Measurements from ENCODE around the gene TRAF2.

Gene TRAF2

GRCh38 chr9:136937186-136938001 lies 51.1 kb downstream of the TRAF2 start:
- no peak overlapping the region for H3K4me3 ChIP-seq (ENCODE audit: low read length)
- H3K27me3 ChIP-seq (ENCODE audit: insufficient read depth, low read length) = no peaks in the 10 kb centered on the region
- no peaks in the 10 kb centered on the region for H3K4me1 ChIP-seq (ENCODE audit: insufficient read depth, low read length)
- 96% methylated on average over 15 of the region's 15 CpGs for WGBS
- peaks cover 35% of the 10 kb centered on the region for H3K36me3 ChIP-seq (ENCODE audit: insufficient read depth, low read length)
- H3K27ac ChIP-seq (ENCODE audit: low read depth, low read length) = no peak overlapping the region
- no peak overlapping the region for H3K9ac ChIP-seq (ENCODE audit: low read depth, low read length)
- H3K9me3 ChIP-seq (ENCODE audit: insufficient read depth, low read depth, low read length) = no peaks in the 10 kb centered on the region

- 95% methylated on average over 28 of the region's 28 CpGs for WGBS
- Histone ChIP-seq H3K9me3 (ENCODE audit: insufficient read depth, low read depth, low read length) (no peaks in the 10 kb centered on the region), H3K27me3 (ENCODE audit: insufficient read depth, low read length) (no peaks in the 10 kb centered on the region), H3K4me1 (ENCODE audit: insufficient read depth, low read length) (no peaks in the 10 kb centered on the region), H3K9ac (ENCODE audit: low read depth, low read length) (no peak overlapping the region), H3K27ac (ENCODE audit: low read depth, low read length) (no peak overlapping the region), H3K36me3 (ENCODE audit: insufficient read depth, low read length) (peaks cover 40% of the 10 kb centered on the region), H3K4me3 (ENCODE audit: low read length) (no peak overlapping the region)
Observed at GRCh38 chr9:136939431-136939995, 53.2 kb downstream of the TRAF2 start.

DNA sequence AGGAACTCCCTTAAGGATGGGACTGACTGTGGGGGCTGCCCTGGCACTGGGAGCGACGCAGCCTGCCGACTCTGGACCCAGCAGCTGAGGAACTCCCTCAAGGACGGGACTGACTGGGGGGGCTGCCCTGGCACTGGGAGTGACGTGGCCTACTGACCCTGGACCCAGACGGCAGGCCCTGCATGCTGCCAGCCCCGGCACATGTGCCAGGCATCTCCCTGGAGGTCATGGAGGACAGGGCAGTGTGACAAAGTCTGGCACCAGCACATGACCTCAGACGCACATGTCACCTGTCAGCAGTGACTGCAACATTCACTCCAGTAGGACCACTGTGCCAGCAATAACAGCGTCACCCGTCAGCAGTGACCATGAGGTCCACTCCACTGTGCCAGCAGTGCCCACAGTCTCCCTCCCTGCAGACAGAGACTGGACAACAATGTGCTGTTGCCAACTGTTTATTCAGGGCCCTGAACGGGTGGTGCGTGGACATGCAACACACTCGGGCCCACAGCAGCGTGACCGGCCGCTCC lies 53.7 kb downstream of the TRAF2 start:
- Histone ChIP-seq H3K36me3 (ENCODE audit: insufficient read depth, low read length) (peaks cover 40% of the 10 kb centered on the region), H3K9me3 (ENCODE audit: insufficient read depth, low read depth, low read length) (no peaks in the 10 kb centered on the region), H3K9ac (ENCODE audit: low read depth, low read length) (no peak overlapping the region), H3K4me3 (ENCODE audit: low read length) (no peak overlapping the region), H3K27ac (ENCODE audit: low read depth, low read length) (no peak overlapping the region), H3K4me1 (ENCODE audit: insufficient read depth, low read length) (no peaks in the 10 kb centered on the region), H3K27me3 (ENCODE audit: insufficient read depth, low read length) (no peaks in the 10 kb centered on the region)
- WGBS = 96% methylated on average over 16 of the region's 16 CpGs

- 96% methylated on average over 42 of the region's 42 CpGs for WGBS
- Histone ChIP-seq H3K27me3 (ENCODE audit: insufficient read depth, low read length) (no peaks in the 10 kb centered on the region), H3K4me3 (ENCODE audit: low read length) (no peak overlapping the region), H3K27ac (ENCODE audit: low read depth, low read length) (no peak overlapping the region), H3K9ac (ENCODE audit: low read depth, low read length) (no peak overlapping the region), H3K9me3 (ENCODE audit: insufficient read depth, low read depth, low read length) (no peaks in the 10 kb centered on the region), H3K36me3 (ENCODE audit: insufficient read depth, low read length) (peaks cover 40% of the 10 kb centered on the region), H3K4me1 (ENCODE audit: insufficient read depth, low read length) (no peaks in the 10 kb centered on the region)
Observed at GRCh38 chr9:136940526-136941230, 54.4 kb downstream of the TRAF2 start.

DNA sequence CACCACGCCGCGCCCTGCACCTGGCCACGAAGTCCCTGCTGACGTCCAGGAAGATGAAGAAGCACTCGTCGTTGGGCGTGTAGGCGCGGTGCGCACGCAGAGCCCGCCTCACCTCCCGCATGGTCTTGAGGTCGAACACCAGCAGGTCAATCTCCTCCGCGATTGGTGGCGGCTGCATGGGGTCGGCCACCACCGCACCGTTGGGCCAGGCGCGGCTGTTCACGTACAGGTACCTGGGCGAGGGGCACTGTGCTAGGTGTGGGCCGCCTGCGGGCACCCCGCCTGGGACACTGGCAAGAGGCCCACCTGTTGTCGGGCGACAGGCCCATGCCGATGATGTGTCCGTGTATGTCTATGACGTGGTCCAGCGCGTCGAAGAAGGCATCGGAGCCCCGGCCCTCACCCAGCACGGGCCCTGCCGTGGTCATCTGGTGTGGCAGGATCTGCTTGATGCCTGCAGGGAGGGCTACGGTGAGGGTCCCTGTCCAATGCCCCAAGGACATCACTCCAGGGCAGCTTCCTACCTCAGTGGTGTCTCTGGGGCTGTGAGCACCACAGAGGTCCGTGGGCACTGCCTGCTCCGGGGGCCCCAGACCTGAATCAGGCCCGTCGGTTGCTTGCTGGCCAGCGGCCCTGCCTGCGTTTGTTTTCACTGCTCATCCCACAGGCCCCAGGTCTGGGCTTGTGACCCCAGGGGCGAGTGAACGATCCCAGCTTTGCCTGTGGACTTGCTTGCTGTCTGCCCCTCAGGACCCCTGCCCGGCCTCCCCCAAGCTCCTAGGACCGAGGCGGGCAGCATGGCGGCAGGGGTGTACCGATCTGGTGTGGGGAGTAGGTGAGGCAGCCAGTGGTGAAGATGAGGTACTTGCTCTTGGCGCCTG lies 55.2 kb downstream of the TRAF2 start:
- Histone ChIP-seq H3K9me3 (ENCODE audit: insufficient read depth, low read depth, low read length) (no peaks in the 10 kb centered on the region), H3K27me3 (ENCODE audit: insufficient read depth, low read length) (no peaks in the 10 kb centered on the region), H3K4me3 (ENCODE audit: low read length) (no peak overlapping the region), H3K36me3 (ENCODE audit: insufficient read depth, low read length) (peaks cover 40% of the 10 kb centered on the region), H3K9ac (ENCODE audit: low read depth, low read length) (no peak overlapping the region), H3K27ac (ENCODE audit: low read depth, low read length) (no peak overlapping the region), H3K4me1 (ENCODE audit: insufficient read depth, low read length) (no peaks in the 10 kb centered on the region)
- WGBS = 96% methylated on average over 55 of the region's 55 CpGs

GRCh38 chr9:136942112-136942880 lies 56.0 kb downstream of the TRAF2 start:
- no peak overlapping the region for H3K9ac ChIP-seq (ENCODE audit: low read depth, low read length)
- no peak overlapping the region for H3K4me3 ChIP-seq (ENCODE audit: low read length)
- H3K9me3 ChIP-seq (ENCODE audit: insufficient read depth, low read depth, low read length) = no peaks in the 10 kb centered on the region
- no peak overlapping the region for H3K27ac ChIP-seq (ENCODE audit: low read depth, low read length)
- H3K36me3 ChIP-seq (ENCODE audit: insufficient read depth, low read length) = peaks cover 40% of the 10 kb centered on the region
- WGBS = 95% methylated on average over 60 of the region's 60 CpGs
- H3K4me1 ChIP-seq (ENCODE audit: insufficient read depth, low read length) = no peaks in the 10 kb centered on the region
- no peaks in the 10 kb centered on the region for H3K27me3 ChIP-seq (ENCODE audit: insufficient read depth, low read length)

GRCh38 chr9:136942881-136943230 lies 56.5 kb downstream of the TRAF2 start:
- Histone ChIP-seq H3K9ac (ENCODE audit: low read depth, low read length) (no peak overlapping the region), H3K9me3 (ENCODE audit: insufficient read depth, low read depth, low read length) (no peaks in the 10 kb centered on the region), H3K4me1 (ENCODE audit: insufficient read depth, low read length) (no peaks in the 10 kb centered on the region; the same call in 1 of the 2 replicates), H3K27ac (ENCODE audit: low read depth, low read length) (no peak overlapping the region), H3K4me3 (ENCODE audit: low read length) (no peak overlapping the region), H3K36me3 (ENCODE audit: insufficient read depth, low read length) (peaks cover 40% of the 10 kb centered on the region), H3K27me3 (ENCODE audit: insufficient read depth, low read length) (no peaks in the 10 kb centered on the region)
- 97% methylated on average over 16 of the region's 16 CpGs for WGBS

DNA sequence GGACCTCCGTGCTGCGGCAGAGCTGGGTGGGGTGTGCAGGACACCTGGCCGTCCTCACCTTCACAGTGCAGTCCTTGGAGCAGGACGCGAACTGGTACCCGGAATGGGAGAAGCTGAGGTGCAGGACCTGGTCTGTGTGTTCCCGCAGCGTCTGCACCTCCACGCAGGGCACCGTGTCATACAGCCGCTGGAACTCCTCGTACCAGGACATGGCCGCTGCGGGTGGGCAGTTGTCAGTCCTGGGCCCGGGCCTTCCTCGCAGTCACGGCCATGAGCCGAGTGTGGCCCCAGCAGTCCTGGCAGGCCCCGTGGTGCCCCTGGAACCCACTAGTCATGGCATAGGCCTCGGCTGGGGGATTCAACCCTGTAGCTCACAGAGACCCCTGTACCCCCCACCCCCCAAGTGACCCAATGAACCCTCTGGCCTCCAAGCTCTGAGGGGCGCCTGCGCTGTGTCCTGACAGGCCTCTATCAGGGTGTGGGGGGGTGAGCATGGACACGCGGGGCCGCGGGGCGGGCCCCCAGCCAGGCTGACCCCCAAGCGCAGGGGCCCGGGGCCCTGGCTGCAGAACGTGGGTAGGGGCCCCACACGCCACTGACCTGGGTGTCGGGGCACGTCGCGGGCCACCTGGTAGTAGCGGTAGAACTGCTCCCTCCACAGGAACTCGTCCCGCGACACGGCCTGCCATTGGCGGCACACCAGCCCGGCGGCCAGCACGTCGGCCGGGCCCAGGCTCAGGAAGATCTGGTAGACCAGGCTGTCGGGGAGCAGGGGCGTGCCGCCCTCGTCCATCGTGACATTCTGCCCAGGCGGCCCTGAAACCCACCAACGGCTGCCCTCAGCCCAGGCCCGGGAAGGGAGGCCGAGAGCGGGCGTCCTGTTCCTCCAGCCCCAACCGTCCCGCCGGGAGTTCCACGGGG lies 57.2 kb downstream of the TRAF2 start:
- Histone ChIP-seq H3K36me3 (ENCODE audit: insufficient read depth, low read length) (peaks cover 40% of the 10 kb centered on the region), H3K9ac (ENCODE audit: low read depth, low read length) (peak overlapping the region; percentile 86), H3K9me3 (ENCODE audit: insufficient read depth, low read depth, low read length) (no peaks in the 10 kb centered on the region), H3K4me3 (ENCODE audit: low read length) (peak overlapping the region; percentile 93), H3K4me1 (ENCODE audit: insufficient read depth, low read length) (no peaks in the 10 kb centered on the region; the same call in 1 of the 2 replicates), H3K27ac (ENCODE audit: low read depth, low read length) (peak overlapping the region; percentile 41; the same call in 1 of the 2 replicates), H3K27me3 (ENCODE audit: insufficient read depth, low read length) (no peaks in the 10 kb centered on the region)
- 30% methylated on average over 61 of the region's 61 CpGs for WGBS

- Histone ChIP-seq H3K9me3 (ENCODE audit: insufficient read depth, low read depth, low read length) (no peaks in the 10 kb centered on the region), H3K4me3 (ENCODE audit: low read length) (peak overlapping the region; percentile 93), H3K27me3 (ENCODE audit: insufficient read depth, low read length) (no peaks in the 10 kb centered on the region), H3K4me1 (ENCODE audit: insufficient read depth, low read length) (no peaks in the 10 kb centered on the region; the same call in 1 of the 2 replicates), H3K9ac (ENCODE audit: low read depth, low read length) (peak overlapping the region; percentile 86), H3K27ac (ENCODE audit: low read depth, low read length) (peak overlapping the region; percentile 68; the same call in 1 of the 2 replicates), H3K36me3 (ENCODE audit: insufficient read depth, low read length) (peaks cover 37% of the 10 kb centered on the region)
- WGBS = under 1% methylated on average over 45 of the region's 45 CpGs
Observed at GRCh38 chr9:136944212-136944518, 57.8 kb downstream of the TRAF2 start.
